ENCODE measurements around the gene LRRN3.

The LRRN3 gene

DNA sequence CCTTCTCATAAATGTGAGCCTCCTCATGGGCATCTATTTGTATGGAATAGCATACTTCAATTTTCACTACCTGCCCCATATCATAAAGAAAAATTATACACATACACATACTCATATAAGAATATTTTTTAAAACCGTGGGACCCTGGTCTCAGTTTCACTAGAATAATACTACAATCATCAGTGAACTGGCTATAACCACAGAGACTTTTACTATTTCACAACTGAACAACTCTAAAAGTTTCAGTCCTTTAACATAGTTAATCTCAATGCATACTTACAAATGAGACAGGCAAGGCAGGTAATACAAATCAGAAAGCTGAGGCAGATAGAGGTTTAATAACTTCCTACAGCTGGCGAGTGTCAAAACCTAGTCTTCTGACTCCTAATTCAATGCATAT, 83.1 kb downstream of the LRRN3 start:
- Histone ChIP-seq H3K4me1 (ENCODE audit: insufficient read depth, low read length) (peaks cover 9% of the 10 kb centered on the region), H3K36me3 (ENCODE audit: insufficient read depth, low read length) (no peaks in the 10 kb centered on the region), H3K4me3 (ENCODE audit: low read depth in 1 of 2, low read length in 2 of 2) (no peak overlapping the region), H3K27me3 (ENCODE audit: control insufficient read depth in 1 of 2, insufficient read depth in 2 of 2, low read length in 2 of 2) (no peaks in the 10 kb centered on the region), H3K9ac (ENCODE audit: low read length) (no peak overlapping the region), H3K9me3 (ENCODE audit: low read length) (no peaks in the 10 kb centered on the region), H3K27ac (ENCODE audit: low read depth, low read length) (no peak overlapping the region)

GRCh38 chr7:111174510-111174909, 83.6 kb downstream of the LRRN3 start:
- Histone ChIP-seq H3K36me3 (ENCODE audit: insufficient read depth, low read length) (no peaks in the 10 kb centered on the region), H3K4me1 (ENCODE audit: insufficient read depth, low read length) (peaks cover 6% of the 10 kb centered on the region), H3K27ac (ENCODE audit: low read depth, low read length) (no peak overlapping the region), H3K9ac (ENCODE audit: low read length) (no peak overlapping the region), H3K9me3 (ENCODE audit: low read length) (no peaks in the 10 kb centered on the region), H3K27me3 (ENCODE audit: control insufficient read depth in 1 of 2, insufficient read depth in 2 of 2, low read length in 2 of 2) (no peaks in the 10 kb centered on the region), H3K4me3 (ENCODE audit: low read depth in 1 of 2, low read length in 2 of 2) (no peak overlapping the region)
